ENCODE data around the gene MED23.

MED23 gene

GRCh38 chr6:131655951-131656350 is 27.9 kb upstream of the MED23 start:
- Histone ChIP-seq H3K9ac (ENCODE audit: low read length) (no peak overlapping the region), H4K20me1 (ENCODE audit: insufficient read depth, low read length) (no peaks in the 10 kb centered on the region), H3K36me3 (replicated peaks; ENCODE audit: insufficient read depth, low read length) (no peaks in the 10 kb centered on the region), H3K4me1 (ENCODE audit: low read length) (0 out of 2 replicates have a peak, but pooled peaks cover 5% of the 10 kb centered on the region), H3K9me3 (replicated peaks; ENCODE audit: insufficient read depth, low read length) (no peaks in the 10 kb centered on the region), H3K79me2 (ENCODE audit: low read length) (no peaks in the 10 kb centered on the region), H3K27me3 (replicated peaks; ENCODE audit: insufficient read depth, low read length) (no peaks in the 10 kb centered on the region), H3K9me2 (replicated peaks; ENCODE audit: insufficient read depth, low read length) (no peaks in the 10 kb centered on the region), H3K27ac (ENCODE audit: low read length) (no peak overlapping the region), H3F3A (ENCODE audit: insufficient read depth, low read length) (peaks cover 6% of the 10 kb centered on the region; the same call in 1 of the 2 replicates), H2AFZ (ENCODE audit: low read length) (no peak overlapping the region), H3K4me2 (ENCODE audit: low read depth, low read length) (no peak overlapping the region), H3K4me3 (ENCODE audit: low read length) (no peak overlapping the region)
- no peak for DNase-seq
- no peak for TF ChIP-seq CTCF (IDR thresholded peaks at IDR 0.05; ENCODE audit: low read length)
- no peak for TF ChIP-seq EZH2 (optimal IDR thresholded peaks at IDR 0.05; ENCODE audit: low read depth, low read length)
- TF ChIP-seq EZH2phosphoT487 (IDR thresholded peaks at IDR 0.05; ENCODE audit: low read length) = no peak

- H4K20me1 ChIP-seq (ENCODE audit: insufficient read depth, low read length) = no peaks in the 10 kb centered on the region
- H3K4me2 ChIP-seq (ENCODE audit: low read depth, low read length) = peak overlapping the region; percentile 41; the same call in 1 of the 2 replicates
- H3K79me2 ChIP-seq (ENCODE audit: low read length) = no peaks in the 10 kb centered on the region
- H2AFZ ChIP-seq (ENCODE audit: low read length) = peak overlapping the region; percentile 36; the same call in 1 of the 2 replicates
- TF ChIP-seq EZH2 (optimal IDR thresholded peaks at IDR 0.05; ENCODE audit: low read depth, low read length) = no peak
- TF ChIP-seq EZH2phosphoT487 (IDR thresholded peaks at IDR 0.05; ENCODE audit: low read length) = no peak
- TF ChIP-seq CTCF (IDR thresholded peaks at IDR 0.05; ENCODE audit: low read length) = no peak
- H3K36me3 ChIP-seq (replicated peaks; ENCODE audit: insufficient read depth, low read length) = no peaks in the 10 kb centered on the region
- 0 out of 2 replicates have a peak, but pooled peaks cover 5% of the 10 kb centered on the region for H3K4me1 ChIP-seq (ENCODE audit: low read length)
- no peak overlapping the region for H3K27ac ChIP-seq (ENCODE audit: low read length)
- no peaks in the 10 kb centered on the region for H3K9me2 ChIP-seq (replicated peaks; ENCODE audit: insufficient read depth, low read length)
- no peaks in the 10 kb centered on the region for H3K27me3 ChIP-seq (replicated peaks; ENCODE audit: insufficient read depth, low read length)
- H3K4me3 ChIP-seq (ENCODE audit: low read length) = no peak overlapping the region
- no peak for DNase-seq
- H3K9me3 ChIP-seq (replicated peaks; ENCODE audit: insufficient read depth, low read length) = no peaks in the 10 kb centered on the region
- peaks cover 6% of the 10 kb centered on the region; the same call in 1 of the 2 replicates for H3F3A ChIP-seq (ENCODE audit: insufficient read depth, low read length)
- H3K9ac ChIP-seq (ENCODE audit: low read length) = no peak overlapping the region
Observed at GRCh38 chr6:131655387-131655786, 27.3 kb upstream of the MED23 start.

DNA sequence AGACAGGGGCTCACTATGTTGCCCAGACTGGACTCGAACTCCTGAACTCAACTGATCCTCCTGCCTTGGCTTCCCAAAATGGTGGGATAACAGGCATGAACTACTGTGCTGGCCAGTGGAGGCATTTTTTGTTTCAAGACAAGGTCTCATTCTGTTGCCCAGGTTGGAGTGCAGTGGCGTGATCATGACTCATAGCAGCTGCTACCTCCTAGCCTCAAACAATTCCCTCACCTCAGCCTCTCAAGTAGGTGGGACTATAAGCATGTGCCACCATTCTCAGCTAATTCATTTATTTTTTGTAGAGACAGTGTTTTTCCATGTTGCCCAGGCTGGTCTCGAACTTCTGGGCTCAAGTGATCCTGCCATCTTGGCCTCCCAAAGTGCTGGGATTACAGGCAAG is 26.3 kb upstream of the MED23 start:
- Histone ChIP-seq H3K79me2 (ENCODE audit: low read length) (no peaks in the 10 kb centered on the region), H3K9ac (ENCODE audit: low read length) (no peak overlapping the region), H3F3A (ENCODE audit: insufficient read depth, low read length) (peaks cover 6% of the 10 kb centered on the region; the same call in 1 of the 2 replicates), H3K9me2 (replicated peaks; ENCODE audit: insufficient read depth, low read length) (no peaks in the 10 kb centered on the region), H4K20me1 (ENCODE audit: insufficient read depth, low read length) (no peaks in the 10 kb centered on the region), H3K36me3 (replicated peaks; ENCODE audit: insufficient read depth, low read length) (no peaks in the 10 kb centered on the region), H3K4me1 (ENCODE audit: low read length) (0 out of 2 replicates have a peak, but pooled peaks cover 5% of the 10 kb centered on the region), H3K9me3 (replicated peaks; ENCODE audit: insufficient read depth, low read length) (no peaks in the 10 kb centered on the region), H3K27me3 (replicated peaks; ENCODE audit: insufficient read depth, low read length) (no peaks in the 10 kb centered on the region), H3K4me3 (ENCODE audit: low read length) (no peak overlapping the region), H3K4me2 (ENCODE audit: low read depth, low read length) (peak overlapping the region; percentile 41; the same call in 1 of the 2 replicates), H2AFZ (ENCODE audit: low read length) (peak overlapping the region; percentile 44; the same call in 1 of the 2 replicates), H3K27ac (ENCODE audit: low read length) (peak overlapping the region; percentile 6; the same call in 1 of the 2 replicates)
- DNase-seq = no peak
- TF ChIP-seq CTCF (IDR thresholded peaks at IDR 0.05; ENCODE audit: low read length) = no peak
- TF ChIP-seq EZH2phosphoT487 (IDR thresholded peaks at IDR 0.05; ENCODE audit: low read length) = no peak
- TF ChIP-seq EZH2 (optimal IDR thresholded peaks at IDR 0.05; ENCODE audit: low read depth, low read length) = no peak
